ENCODE measurements around the gene SLC9A7.

Gene SLC9A7

GRCh38 chrX:46627711-46628419 lies 131.1 kb downstream of the SLC9A7 start:
- no peak for DNase-seq (ENCODE audit: low read depth)
- H3K4me3 ChIP-seq (ENCODE audit: low read length): no peak overlapping the region
- no peak for TF ChIP-seq CTCF (conservative IDR thresholded peaks at IDR 0.05; ENCODE audit: low read depth, low read length)

DNA sequence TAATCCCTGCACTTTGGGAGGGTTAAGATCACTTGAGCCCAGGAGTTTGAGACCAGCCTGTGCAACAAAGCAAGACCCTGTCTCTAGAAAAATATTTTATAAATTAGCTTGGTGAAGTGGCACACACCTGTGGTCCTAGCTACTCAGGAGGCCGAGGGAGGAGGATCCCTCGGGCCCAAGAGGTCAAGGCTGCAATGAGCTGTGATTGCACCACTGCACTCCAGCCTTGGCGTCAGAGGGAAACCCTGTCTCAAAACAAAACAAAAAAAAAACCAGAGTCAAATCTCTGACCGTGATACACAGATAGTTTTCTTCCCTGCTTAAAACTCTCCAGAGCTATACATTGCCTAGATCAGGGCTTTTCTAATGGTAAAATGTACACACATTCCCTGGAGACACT lies 131.9 kb downstream of the SLC9A7 start:
- no peak for TF ChIP-seq CTCF (conservative IDR thresholded peaks at IDR 0.05; ENCODE audit: low read depth, low read length)
- no peak overlapping the region for H3K4me3 ChIP-seq (ENCODE audit: low read length)
- no peak for DNase-seq (ENCODE audit: low read depth)

DNA sequence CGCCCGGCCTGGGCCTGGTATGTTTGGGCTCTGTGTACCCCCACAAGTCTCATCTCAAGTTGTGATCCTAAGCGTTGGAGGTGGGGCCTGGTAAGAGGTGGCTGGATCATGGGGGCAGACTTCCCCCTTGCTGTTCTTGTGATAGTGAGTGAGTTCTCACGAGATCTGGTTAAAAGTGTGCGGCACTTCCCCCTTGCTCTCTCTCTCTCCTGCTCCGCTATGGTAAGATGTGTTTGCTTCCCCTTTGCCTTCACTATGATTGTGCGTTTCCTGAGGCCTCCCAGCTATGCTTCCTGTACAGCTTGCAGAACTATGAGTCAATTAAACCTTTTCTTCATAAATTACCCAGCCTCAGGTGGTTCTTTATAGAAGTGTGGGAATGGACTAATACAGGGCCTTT lies 132.4 kb downstream of the SLC9A7 start:
- H3K4me3 ChIP-seq (ENCODE audit: low read length): no peak overlapping the region
- DNase-seq (ENCODE audit: low read depth): no peak
- TF ChIP-seq CTCF (conservative IDR thresholded peaks at IDR 0.05; ENCODE audit: low read depth, low read length): no peak

GRCh38 chrX:46624090-46624786 lies 134.7 kb downstream of the SLC9A7 start:
- DNase-seq (ENCODE audit: low read depth): no peak
- no peak overlapping the region for H3K4me3 ChIP-seq (ENCODE audit: low read length)
- TF ChIP-seq CTCF (conservative IDR thresholded peaks at IDR 0.05; ENCODE audit: low read depth, low read length): no peak

DNA sequence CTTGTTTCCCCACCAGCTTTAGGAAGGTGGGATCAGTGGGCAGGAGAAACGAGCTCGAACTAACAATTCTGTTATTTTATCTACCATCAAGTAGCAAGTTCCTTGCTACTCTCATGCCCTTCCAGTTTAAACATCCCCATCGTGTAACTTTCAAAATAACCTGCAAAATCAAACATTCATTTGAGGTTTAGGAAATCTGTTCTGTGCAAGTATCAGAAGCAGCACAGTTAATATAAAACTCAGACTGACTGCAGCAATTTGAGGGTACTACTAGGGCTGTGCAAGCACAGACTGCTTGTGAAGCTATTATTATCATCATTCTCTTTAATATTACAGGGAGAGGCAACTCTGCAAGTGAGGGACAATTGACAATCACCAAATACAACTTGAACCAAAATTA lies 137.3 kb downstream of the SLC9A7 start:
- DNase-seq (ENCODE audit: low read depth): no peak
- TF ChIP-seq CTCF (conservative IDR thresholded peaks at IDR 0.05; ENCODE audit: low read depth, low read length): no peak
- H3K4me3 ChIP-seq (ENCODE audit: low read length): no peak overlapping the region

GRCh38 chrX:46620505-46620904 lies 138.4 kb downstream of the SLC9A7 start:
- no peak for TF ChIP-seq CTCF (conservative IDR thresholded peaks at IDR 0.05; ENCODE audit: low read depth, low read length)
- H3K4me3 ChIP-seq (ENCODE audit: low read length): no peak overlapping the region

GRCh38 chrX:46618947-46619346 lies 140.0 kb downstream of the SLC9A7 start:
- H3K4me3 ChIP-seq (ENCODE audit: low read length): no peak overlapping the region

More at GRCh38 chrX:46620505-46620904, 138.4 kb downstream of the SLC9A7 start:
- peak; percentile 21 for DNase-seq (ENCODE audit: low read depth)

More at GRCh38 chrX:46618947-46619346, 140.0 kb downstream of the SLC9A7 start:
- no peak for TF ChIP-seq CTCF (conservative IDR thresholded peaks at IDR 0.05; ENCODE audit: low read depth, low read length)
- DNase-seq (ENCODE audit: low read depth): no peak
